ENCODE data around the gene MYMX.

The MYMX gene

DNA sequence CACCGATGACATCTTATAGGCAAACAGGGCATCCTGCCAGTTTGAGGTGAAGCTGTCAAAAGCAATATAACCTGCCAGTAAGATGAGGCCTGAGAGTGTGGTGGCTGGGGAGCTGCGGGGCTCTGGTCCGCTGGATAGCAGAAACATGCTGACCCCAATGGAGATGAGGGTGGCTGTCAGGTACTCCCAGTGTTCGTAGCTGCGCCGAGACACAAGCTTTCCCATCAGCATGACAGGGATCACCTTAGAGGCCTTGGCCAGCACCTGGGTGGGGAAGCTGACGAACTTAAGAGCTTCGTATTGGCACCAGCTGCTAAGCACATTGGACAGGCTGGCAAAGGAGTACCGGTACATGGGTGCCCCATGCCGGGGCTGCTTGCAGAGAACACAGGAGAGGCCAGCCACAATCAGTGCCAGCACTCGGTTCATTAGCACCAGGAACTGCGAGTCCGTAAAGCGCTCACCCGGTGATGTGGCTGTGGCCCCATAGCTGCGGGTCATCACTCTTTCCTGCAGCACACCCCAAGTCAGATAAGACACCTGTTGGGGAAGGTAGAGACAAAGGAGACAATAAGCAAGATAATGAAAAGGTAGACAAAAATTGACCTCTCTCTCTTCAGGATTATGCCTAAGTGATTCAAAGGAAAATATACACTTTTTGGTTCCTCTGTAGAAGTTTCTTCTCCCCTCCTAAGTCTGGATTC is 38.5 kb downstream of the MYMX start:
- H3K36me3 ChIP-seq (ENCODE audit: control insufficient read depth in 4 of 4, insufficient read depth in 4 of 4, low read length in 3 of 4) = peaks cover 18 to 73% (median 62%) of the 10 kb centered on the region in 4 experiments
- peak in 2 of 3 donors; percentile 38 to 39 for DNase-seq
- 96% methylated on average over 6 of the region's 16 CpGs for WGBS (ENCODE audit: insufficient coverage)

DNA sequence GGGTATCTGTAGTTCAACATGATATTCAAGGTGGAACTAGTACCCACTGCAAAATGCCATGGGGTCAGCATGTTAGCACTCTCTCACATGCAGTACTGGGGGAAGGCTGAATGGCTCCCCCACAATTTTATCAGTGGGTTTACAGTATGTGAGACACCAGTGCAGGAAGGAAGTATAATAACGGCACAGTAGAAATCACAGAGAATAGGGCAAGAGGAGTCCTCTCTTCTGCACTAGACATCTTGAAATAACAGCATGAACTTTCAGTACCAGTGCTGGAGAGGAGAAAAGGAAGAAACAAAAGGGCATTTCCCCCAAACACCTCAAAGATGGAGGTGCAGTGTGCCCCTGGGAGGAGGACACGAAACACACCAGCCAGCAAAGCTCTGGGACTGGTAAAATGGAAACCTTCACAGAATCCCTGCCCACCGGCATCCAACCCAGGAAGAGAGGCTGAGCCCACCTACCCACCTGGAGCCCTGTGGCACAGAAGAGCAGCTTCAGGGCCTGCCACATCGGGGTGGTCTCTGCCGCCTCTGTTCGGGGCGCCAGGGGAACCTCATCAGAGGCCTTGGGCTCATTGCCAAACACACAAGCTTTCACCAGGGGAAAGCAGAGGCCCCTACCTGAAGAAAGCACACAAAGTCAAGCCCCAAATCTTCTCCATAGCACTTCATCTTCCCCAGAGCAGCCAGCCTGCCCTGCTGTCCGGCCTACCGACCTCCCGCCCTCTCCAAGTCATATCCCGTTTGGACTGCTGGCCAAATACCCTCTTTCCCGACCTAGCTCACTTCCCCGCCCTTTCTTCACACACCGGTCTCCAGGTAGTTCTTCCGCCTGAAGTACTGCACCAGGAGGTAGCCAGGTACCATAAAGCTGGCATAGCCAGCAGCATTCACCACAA is 39.4 kb downstream of the MYMX start:
- Histone ChIP-seq H3K4me3 (ENCODE audit: control insufficient read depth in 1 of 7, extremely low read depth in 1 of 7, insufficient read depth in 4 of 7, low read depth in 2 of 7, low read length in 6 of 7) (peak overlapping the region in 6 of 7 experiments; percentile 63 to 89 (median 85)), H3K27ac (ENCODE audit: insufficient read depth in 1 of 2, low read depth in 1 of 2, low read length in 2 of 2, poor library complexity in 1 of 2, severe bottlenecking in 2 of 2) (peak overlapping the region in 1 of 2 experiments; percentile 73), H3K27me3 (replicated peaks in 2 of 5; ENCODE audit: control insufficient read depth in 4 of 5, insufficient read depth in 5 of 5, low read length in 4 of 5) (no peaks in the 10 kb centered on the region), H3K4me1 (ENCODE audit: control extremely low read depth in 1 of 4, control insufficient read depth in 4 of 4, insufficient read depth in 4 of 4, low read length in 3 of 4) (peaks cover 4 to 34% (median 26%) of the 10 kb centered on the region in 4 experiments), H3K9me3 (ENCODE audit: control extremely low read depth in 1 of 5, control insufficient read depth in 4 of 5, insufficient read depth in 2 of 5, low read depth in 1 of 5, low read length in 4 of 5) (no peaks in the 10 kb centered on the region), H3K36me3 (ENCODE audit: control insufficient read depth in 4 of 4, insufficient read depth in 4 of 4, low read length in 3 of 4) (peaks cover 15 to 74% (median 57%) of the 10 kb centered on the region in 4 experiments)
- 35% methylated on average over 15 of the region's 15 CpGs for WGBS (ENCODE audit: insufficient coverage)
- ChIA-PET CTCF (interaction anchor here (0.6 to 5.0 kb wide), 27 partner anchors 8 to 741 kb away, joined by 3 to 35 read pairs (median 4); partner anchors contain the start of genes AARS2 and HSP90AB1), POLR2A (interaction anchor here (0.6 to 4.5 kb wide), 5 partner anchors 10 to 79 kb away, joined by 3 to 42 read pairs (median 3); partner anchors contain the start of gene HSP90AB1)
- peak in 2 of 3 donors; percentile 39 to 50 for DNase-seq

More for the DNA sequence above, 38.5 kb downstream of the MYMX start:
- Histone ChIP-seq H3K27ac (ENCODE audit: insufficient read depth in 1 of 2, low read depth in 1 of 2, low read length in 2 of 2, poor library complexity in 1 of 2, severe bottlenecking in 2 of 2) (no peak overlapping the region), H3K9me3 (ENCODE audit: control extremely low read depth in 1 of 5, control insufficient read depth in 4 of 5, insufficient read depth in 2 of 5, low read depth in 1 of 5, low read length in 4 of 5) (no peaks in the 10 kb centered on the region), H3K4me1 (ENCODE audit: control extremely low read depth in 1 of 4, control insufficient read depth in 4 of 4, insufficient read depth in 4 of 4, low read length in 3 of 4) (peaks cover 4 to 37% (median 26%) of the 10 kb centered on the region in 4 experiments), H3K4me3 (ENCODE audit: control insufficient read depth in 1 of 7, extremely low read depth in 1 of 7, insufficient read depth in 4 of 7, low read depth in 2 of 7, low read length in 6 of 7) (peak overlapping the region in 1 of 7 experiments; percentile 87), H3K27me3 (replicated peaks in 2 of 5; ENCODE audit: control insufficient read depth in 4 of 5, insufficient read depth in 5 of 5, low read length in 4 of 5) (no peaks in the 10 kb centered on the region)
- CTCF ChIA-PET = interaction anchor here (0.8 to 5.0 kb wide), 16 partner anchors 9 to 158 kb away, joined by 3 to 35 read pairs (median 4); partner anchors contain the start of gene SLC29A1
- POLR2A ChIA-PET = interaction anchor here (0.6 to 4.5 kb wide), 4 partner anchors 9 to 1588 kb away, joined by 3 to 42 read pairs (median 8); partner anchors contain the start of genes HSP90AB1 and NFKBIE

DNA sequence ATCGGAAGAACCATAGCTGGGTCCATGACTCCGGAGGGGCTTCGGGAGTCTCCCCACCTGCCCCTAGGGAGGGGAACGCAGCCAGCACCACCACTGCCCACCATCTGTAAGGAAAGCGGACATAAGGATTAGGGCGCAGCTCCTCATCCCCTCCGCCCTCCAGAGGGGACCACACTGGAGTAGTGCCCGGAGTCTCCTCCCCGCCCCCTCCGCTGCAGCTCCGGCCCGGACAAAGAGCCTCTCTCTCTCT is 40.0 kb downstream of the MYMX start:
- Histone ChIP-seq H3K9me3 (ENCODE audit: control extremely low read depth in 1 of 5, control insufficient read depth in 4 of 5, insufficient read depth in 2 of 5, low read depth in 1 of 5, low read length in 4 of 5) (no peaks in the 10 kb centered on the region), H3K4me3 (ENCODE audit: control insufficient read depth in 1 of 7, extremely low read depth in 1 of 7, insufficient read depth in 4 of 7, low read depth in 2 of 7, low read length in 6 of 7) (peak overlapping the region; percentile 63 to 89 (median 83))
- CTCF ChIA-PET = interaction anchor here (0.6 to 5.0 kb wide), 22 partner anchors 8 to 742 kb away, joined by 3 to 35 read pairs (median 4); partner anchors contain the start of genes AARS2 and HSP90AB1

DNA sequence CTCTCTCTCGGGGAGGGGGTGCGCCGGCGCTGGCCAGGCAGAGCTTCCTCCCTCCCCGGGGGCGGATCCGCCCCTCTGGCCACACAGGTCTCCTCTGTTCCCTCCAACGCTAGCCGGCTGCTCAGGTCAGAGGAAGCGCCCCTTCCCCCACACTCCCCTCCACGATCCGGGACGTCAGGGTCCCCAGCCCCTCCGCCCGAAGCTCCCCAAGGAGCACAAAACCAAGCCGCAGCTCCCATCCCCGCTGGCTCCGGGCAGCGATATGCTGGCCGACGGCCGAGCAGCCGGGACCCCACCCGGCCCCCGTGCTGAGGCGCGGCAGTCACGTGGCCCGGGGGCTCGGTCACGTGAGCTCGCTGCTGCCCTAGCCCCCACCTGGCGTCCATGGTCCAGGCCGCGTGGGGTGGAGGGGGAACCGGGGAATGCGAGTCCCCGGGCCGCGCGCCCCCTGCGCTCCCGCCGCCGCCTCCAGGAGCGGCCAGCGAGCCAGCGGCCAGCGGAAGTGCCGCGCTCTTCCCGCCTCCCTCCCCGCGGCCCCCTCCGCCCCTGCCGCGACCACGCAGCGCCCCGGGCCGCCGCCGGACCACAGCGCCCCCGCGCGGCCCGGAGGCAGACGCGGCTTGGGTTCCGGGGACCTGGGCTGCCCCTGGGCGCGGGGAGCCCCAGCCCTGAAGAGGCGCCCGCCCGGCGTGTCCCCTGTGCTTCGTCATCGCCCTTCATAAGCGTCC is 40.5 kb downstream of the MYMX start, which contains the start of gene SLC35B2:
Gene SLC35B2 (minus strand): TSS at position 504 of the 728 bp plus-strand sequence. CDS start 118 bp downstream, at position 386.
- H3K36me3 ChIP-seq (ENCODE audit: control insufficient read depth in 4 of 4, insufficient read depth in 4 of 4, low read length in 3 of 4) = peaks cover 17 to 74% (median 56%) of the 10 kb centered on the region in 4 experiments
- H3K4me1 ChIP-seq (ENCODE audit: control extremely low read depth in 1 of 4, control insufficient read depth in 4 of 4, insufficient read depth in 4 of 4, low read length in 3 of 4) = peaks cover 4 to 42% (median 29%) of the 10 kb centered on the region in 4 experiments
- no peaks in the 10 kb centered on the region for H3K9me3 ChIP-seq (ENCODE audit: control extremely low read depth in 1 of 5, control insufficient read depth in 4 of 5, insufficient read depth in 2 of 5, low read depth in 1 of 5, low read length in 4 of 5)
- peak; percentile 50 to 77 (median 69) for DNase-seq
- ChIA-PET CTCF (interaction anchor here (0.6 to 5.0 kb wide), 21 partner anchors 7 to 742 kb away, joined by 3 to 35 read pairs (median 4); partner anchors contain the start of genes AARS2 and HSP90AB1), POLR2A (interaction anchor here (0.7 to 4.5 kb wide), 4 partner anchors 11 to 80 kb away, joined by 3 to 42 read pairs (median 4); partner anchors contain the start of gene HSP90AB1)
- under 1% methylated on average over 76 of the region's 80 CpGs for WGBS (ENCODE audit: insufficient coverage)
- H3K4me3 ChIP-seq (ENCODE audit: control insufficient read depth in 1 of 7, extremely low read depth in 1 of 7, insufficient read depth in 4 of 7, low read depth in 2 of 7, low read length in 6 of 7) = peak within 1 kb of the TSS; percentile 63 to 89 (median 83)
- peak within 1 kb of the TSS; percentile 46 to 73 for H3K27ac ChIP-seq (ENCODE audit: insufficient read depth in 1 of 2, low read depth in 1 of 2, low read length in 2 of 2, poor library complexity in 1 of 2, severe bottlenecking in 2 of 2)
- H3K27me3 ChIP-seq (replicated peaks in 2 of 5; ENCODE audit: control insufficient read depth in 4 of 5, insufficient read depth in 5 of 5, low read length in 4 of 5) = no peaks in the 10 kb centered on the region

More for the DNA sequence above, 40.0 kb downstream of the MYMX start:
- Histone ChIP-seq H3K27me3 (replicated peaks in 2 of 5; ENCODE audit: control insufficient read depth in 4 of 5, insufficient read depth in 5 of 5, low read length in 4 of 5) (no peaks in the 10 kb centered on the region), H3K36me3 (ENCODE audit: control insufficient read depth in 4 of 4, insufficient read depth in 4 of 4, low read length in 3 of 4) (peaks cover 17 to 74% (median 56%) of the 10 kb centered on the region in 4 experiments), H3K27ac (ENCODE audit: insufficient read depth in 1 of 2, low read depth in 1 of 2, low read length in 2 of 2, poor library complexity in 1 of 2, severe bottlenecking in 2 of 2) (peak overlapping the region in 1 of 2 experiments; percentile 73), H3K4me1 (ENCODE audit: control extremely low read depth in 1 of 4, control insufficient read depth in 4 of 4, insufficient read depth in 4 of 4, low read length in 3 of 4) (peaks cover 4 to 37% (median 26%) of the 10 kb centered on the region in 4 experiments)
- POLR2A ChIA-PET = interaction anchor here (0.6 to 4.5 kb wide), 5 partner anchors 10 to 80 kb away, joined by 3 to 42 read pairs (median 3); partner anchors contain the start of gene HSP90AB1
- no peak for DNase-seq
- 0% methylated on average over 5 of the region's 12 CpGs for WGBS (ENCODE audit: insufficient coverage)

DNA sequence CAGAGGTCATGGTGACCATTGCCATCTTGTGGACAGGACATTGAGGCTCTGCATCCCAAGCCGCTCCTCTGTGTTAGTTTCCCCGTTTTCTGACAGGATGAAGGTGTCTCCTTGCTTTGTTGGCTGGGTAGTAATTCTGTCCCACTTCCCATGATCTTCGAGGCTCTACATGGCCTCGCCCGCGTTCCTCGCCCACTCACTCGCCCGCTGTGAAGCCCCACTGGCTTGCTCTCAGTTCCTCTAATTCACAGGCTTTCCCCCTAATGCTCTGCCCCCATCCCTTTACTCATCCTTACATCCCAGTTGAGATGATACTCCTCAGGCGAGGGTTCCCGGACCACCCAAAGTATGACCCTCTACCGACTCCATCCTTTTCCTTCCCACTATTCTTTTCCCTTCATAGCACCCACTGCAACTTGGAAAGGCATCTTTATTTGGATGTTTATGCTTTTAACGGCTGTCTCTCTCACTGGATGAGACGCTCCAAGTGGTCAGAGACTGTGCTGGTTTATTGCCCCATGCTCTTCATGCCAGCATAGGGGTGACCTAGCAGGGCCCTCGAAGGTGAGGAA is 41.1 kb downstream of the MYMX start:
- peaks cover 4 to 48% (median 36%) of the 10 kb centered on the region in 4 experiments for H3K4me1 ChIP-seq (ENCODE audit: control extremely low read depth in 1 of 4, control insufficient read depth in 4 of 4, insufficient read depth in 4 of 4, low read length in 3 of 4)
- H3K27me3 ChIP-seq (replicated peaks in 2 of 5; ENCODE audit: control insufficient read depth in 4 of 5, insufficient read depth in 5 of 5, low read length in 4 of 5) = no peaks in the 10 kb centered on the region
- no peaks in the 10 kb centered on the region for H3K9me3 ChIP-seq (ENCODE audit: control extremely low read depth in 1 of 5, control insufficient read depth in 4 of 5, insufficient read depth in 2 of 5, low read depth in 1 of 5, low read length in 4 of 5)
- WGBS (ENCODE audit: insufficient coverage) = 52% methylated on average over 15 of the region's 15 CpGs
- H3K27ac ChIP-seq (ENCODE audit: insufficient read depth in 1 of 2, low read depth in 1 of 2, low read length in 2 of 2, poor library complexity in 1 of 2, severe bottlenecking in 2 of 2) = peak overlapping the region; percentile 44 to 46
- peaks cover 15 to 76% (median 54%) of the 10 kb centered on the region in 4 experiments for H3K36me3 ChIP-seq (ENCODE audit: control insufficient read depth in 4 of 4, insufficient read depth in 4 of 4, low read length in 3 of 4)
- DNase-seq = no peak
- CTCF ChIA-PET = interaction anchor here (1.2 to 5.0 kb wide), 5 partner anchors 10 to 82 kb away, joined by 3 to 17 read pairs (median 5); partner anchors contain the start of gene HSP90AB1
- POLR2A ChIA-PET = interaction anchor here (0.9 to 4.5 kb wide), 2 partner anchors 11 kb away, joined by 4 to 42 read pairs; partner anchors contain the start of gene HSP90AB1
- H3K4me3 ChIP-seq (ENCODE audit: control insufficient read depth in 1 of 7, extremely low read depth in 1 of 7, insufficient read depth in 4 of 7, low read depth in 2 of 7, low read length in 6 of 7) = peak overlapping the region; percentile 6 to 89 (median 65)
